GM12878 (cell line): ENCODE data around the gene GPRIN2.

Experiments
- CTCF ChIP-seq, 3 experiments: IDR thresholded peaks in 2 of 3; conservative IDR thresholded peaks in 1 of 3; 2 replicates each; pipeline ENCODE4 v1.5.1; 2011; ENCODE audit warnings: low read depth in 3 of 3, low read length in 3 of 3, mild to moderate bottlenecking in 3 of 3, control low read depth in 2 of 3, moderate library complexity in 2 of 3, inconsistent platforms in 1 of 3, mixed read lengths in 1 of 3; ENCODE audit not compliant: control insufficient read depth in 2 of 3, insufficient read depth in 1 of 3; ENCODE audit errors: extremely low read depth in 1 of 3
- ETV6 ChIP-seq, 2 experiments: fragments of 450-650 bp in 1 of 2; IDR thresholded peaks in 1 of 2; conservative IDR thresholded peaks in 1 of 2; 2 replicates each; pipeline ENCODE4 v1.6.1; 2014; ENCODE audit warnings: antibody characterized with exemption in 1 of 2, borderline replicate concordance in 1 of 2, low read depth in 1 of 2, mild to moderate bottlenecking in 1 of 2, moderate library complexity in 1 of 2
- EZH2 ChIP-seq: IDR thresholded peaks from 2 replicates; pipeline ENCODE4 v1.6.1; 2012; ENCODE audit warnings: low read depth, mild to moderate bottlenecking, control low read depth, inconsistent platforms, low read length, borderline replicate concordance; ENCODE audit not compliant: control insufficient read depth
- IKZF2 ChIP-seq, 2 experiments: fragments of 450-650 bp; IDR thresholded peaks; 2 replicates each; pipeline ENCODE4 v1.6.1; 2017; ENCODE audit warnings: mild to moderate bottlenecking in 2 of 2, moderate library complexity in 2 of 2
- NFXL1 ChIP-seq: fragments of 450-650 bp; IDR thresholded peaks from 2 replicates; pipeline ENCODE4 v1.6.1; 2017; ENCODE audit warnings: antibody characterized with exemption, mild to moderate bottlenecking, borderline replicate concordance
- NR2F1 ChIP-seq: fragments of 450-650 bp; conservative IDR thresholded peaks from 2 replicates; pipeline ENCODE4 v1.6.1; 2017; ENCODE audit warnings: mild to moderate bottlenecking
- POLR2A ChIP-seq: IDR thresholded peaks from 2 replicates; pipeline ENCODE4 v1.6.1; 2011; ENCODE audit warnings: low read depth, mild to moderate bottlenecking, low read length
- POLR2AphosphoS2 ChIP-seq: IDR thresholded peaks from 2 replicates; pipeline ENCODE4 v1.6.1; 2011; ENCODE audit warnings: low read depth, mild to moderate bottlenecking, low read length, improper control_type of control experiment, moderate library complexity
- RB1 ChIP-seq: fragments of 450-650 bp; formaldehyde crosslinking; IDR thresholded peaks from 2 replicates; pipeline ENCODE4 v1.6.1; 2017; ENCODE audit warnings: mild to moderate bottlenecking, borderline replicate concordance
- SMARCA5 ChIP-seq: fragments of 450-650 bp; IDR thresholded peaks from 2 replicates; pipeline ENCODE4 v1.6.1; 2017; ENCODE audit warnings: mild to moderate bottlenecking
- TCF7 ChIP-seq: IDR thresholded peaks from 2 replicates; pipeline ENCODE4 v1.6.1; 2014; ENCODE audit warnings: antibody characterized with exemption, borderline replicate concordance
- YY1 ChIP-seq: IDR thresholded peaks from 2 replicates; pipeline ENCODE4 v1.6.1; 2011; ENCODE audit warnings: low read depth, mild to moderate bottlenecking, low read length
- ZBTB4 ChIP-seq: fragments of 450-650 bp; formaldehyde crosslinking; IDR thresholded peaks from 2 replicates; pipeline ENCODE4 v1.4.0; 2022; ENCODE audit warnings: mild to moderate bottlenecking, moderate library complexity

GRCh38 chr10:46526682-46527038 is 29.8 kb downstream of the GPRIN2 start:
- no peak for TF ChIP-seq POLR2A
- no peak for TF ChIP-seq NFXL1
- no peak for TF ChIP-seq CTCF (IDR thresholded peaks at IDR 0.05 in 2 of 3, conservative IDR thresholded peaks at IDR 0.05 in 1 of 3; ENCODE audit: control insufficient read depth in 2 of 3, extremely low read depth in 1 of 3, insufficient read depth in 1 of 3, low read depth in 3 of 3, low read length in 3 of 3)
- TF ChIP-seq IKZF2 (IDR thresholded peaks at IDR 0.05), result no peak
- TF ChIP-seq POLR2AphosphoS2, result no peak
- no peak for TF ChIP-seq YY1
- TF ChIP-seq RB1, result no peak
- TF ChIP-seq ETV6 (conservative IDR thresholded peaks at IDR 0.05 in 1 of 2, IDR thresholded peaks at IDR 0.05 in 1 of 2; ENCODE audit: borderline replicate concordance in 1 of 2, low read depth in 1 of 2), result no peak
- TF ChIP-seq NR2F1, result 0 out of 2 replicates have a peak, but pooled peaks have one; percentile 14
- TF ChIP-seq SMARCA5, result no peak
- TF ChIP-seq EZH2, result no peak
- no peak for TF ChIP-seq ZBTB4
- TF ChIP-seq TCF7, result no peak
